Measurements from ENCODE around the gene GATA3.

GATA3 gene

DNA sequence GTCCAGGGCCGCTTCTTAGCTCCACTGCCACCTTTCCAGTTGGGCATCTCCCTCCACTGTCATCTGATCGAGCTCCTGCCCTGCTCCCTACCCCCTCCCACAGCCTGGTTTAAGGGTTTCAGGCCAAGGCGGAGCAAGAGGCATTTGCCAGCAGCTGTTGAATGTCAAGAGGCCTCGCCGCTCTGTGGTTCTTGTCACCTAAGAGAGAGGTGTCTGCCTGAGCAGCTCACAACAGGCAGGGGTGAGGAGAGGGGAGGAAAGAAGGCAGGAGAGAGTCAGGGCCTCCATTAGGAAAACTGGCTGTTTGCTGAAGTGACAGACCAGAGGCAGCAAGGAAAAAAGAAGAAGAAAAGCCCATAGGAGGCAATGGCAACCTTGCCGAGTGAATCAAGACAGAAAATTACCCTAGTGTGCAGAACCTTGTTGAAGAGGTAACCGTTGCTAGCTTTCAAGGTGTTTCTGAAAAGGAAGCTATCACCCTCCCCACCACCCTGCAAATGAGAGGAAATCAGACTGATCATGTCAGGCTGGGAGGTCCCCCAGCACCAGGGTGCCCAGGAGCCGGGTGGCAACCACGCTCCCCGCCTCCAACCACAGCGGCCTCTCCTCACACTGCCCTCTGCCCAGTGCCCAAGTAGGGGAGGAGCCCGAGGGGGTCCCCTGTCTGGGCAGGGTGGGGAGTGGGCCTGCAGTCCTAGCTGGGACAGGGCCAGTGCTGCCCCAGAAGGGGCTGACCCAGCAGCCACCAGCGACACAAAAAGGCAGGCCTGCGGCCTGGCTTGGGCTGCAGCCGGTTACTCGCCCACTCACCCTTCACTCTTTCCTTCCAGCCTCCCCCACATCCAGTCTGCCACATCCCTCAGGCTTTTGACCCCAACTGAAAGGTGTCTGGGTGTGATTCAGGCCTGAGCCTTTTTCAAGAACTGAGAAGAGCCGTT, 7.1 kb downstream of the GATA3 start:
- no peak for TF ChIP-seq CTCF (IDR thresholded peaks at IDR 0.05; ENCODE audit: control insufficient read depth, extremely low read depth, insufficient read depth)
- no peak overlapping the region for H3K4me3 ChIP-seq (ENCODE audit: low read depth, low read length)
- DNase-seq (ENCODE audit: low read depth) = no peak

DNA sequence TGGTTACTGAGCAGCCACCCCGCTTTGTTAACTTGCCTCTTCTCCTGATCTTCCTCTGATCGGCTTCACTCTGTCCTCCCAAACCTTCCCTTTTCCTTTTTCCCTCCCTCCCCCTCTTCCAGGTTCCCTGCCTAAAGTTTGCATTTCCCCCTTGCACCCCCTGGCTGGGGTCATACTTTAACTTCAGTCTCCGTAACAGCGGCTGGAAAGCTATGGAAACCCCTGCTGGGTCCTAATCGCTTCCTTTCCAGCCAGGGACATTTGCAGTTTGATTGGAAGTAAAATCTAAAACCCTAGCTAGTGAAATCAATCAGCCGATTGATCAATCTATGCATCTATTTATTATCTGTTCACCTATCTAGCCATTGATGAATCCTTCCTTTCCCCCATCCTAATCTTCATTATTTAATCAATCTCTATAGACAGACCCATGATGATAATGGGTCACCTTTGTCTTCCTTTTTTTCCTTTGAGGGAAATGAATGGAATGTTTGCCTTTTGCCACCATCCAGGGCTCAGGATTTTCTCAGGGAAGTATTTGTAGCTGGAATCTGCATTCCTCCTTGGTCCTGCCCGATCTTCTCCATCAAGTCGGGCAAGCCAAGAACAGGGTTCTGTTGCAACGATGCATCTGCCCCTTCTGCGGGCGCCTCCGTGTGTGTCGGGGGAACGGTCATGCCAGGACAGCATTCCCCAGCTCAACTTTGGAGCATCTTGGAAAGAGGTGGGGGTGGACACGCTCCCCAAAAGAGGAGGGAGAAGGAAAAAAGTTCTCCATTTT, 8.8 kb downstream of the GATA3 start:
- no peak for DNase-seq (ENCODE audit: low read depth)
- TF ChIP-seq CTCF (IDR thresholded peaks at IDR 0.05; ENCODE audit: control insufficient read depth, extremely low read depth, insufficient read depth) = no peak
- no peak overlapping the region for H3K4me3 ChIP-seq (ENCODE audit: low read depth, low read length)

GRCh38 chr10:8063935-8064334, 9.4 kb downstream of the GATA3 start:
- TF ChIP-seq CTCF (IDR thresholded peaks at IDR 0.05; ENCODE audit: control insufficient read depth, extremely low read depth, insufficient read depth) = no peak
- DNase-seq (ENCODE audit: low read depth) = no peak
- no peak overlapping the region for H3K4me3 ChIP-seq (ENCODE audit: low read depth, low read length)

GRCh38 chr10:8064436-8064835, 9.9 kb downstream of the GATA3 start:
- DNase-seq (ENCODE audit: low read depth) = no peak
- TF ChIP-seq CTCF (IDR thresholded peaks at IDR 0.05; ENCODE audit: control insufficient read depth, extremely low read depth, insufficient read depth) = no peak
- no peak overlapping the region for H3K4me3 ChIP-seq (ENCODE audit: low read depth, low read length)

DNA sequence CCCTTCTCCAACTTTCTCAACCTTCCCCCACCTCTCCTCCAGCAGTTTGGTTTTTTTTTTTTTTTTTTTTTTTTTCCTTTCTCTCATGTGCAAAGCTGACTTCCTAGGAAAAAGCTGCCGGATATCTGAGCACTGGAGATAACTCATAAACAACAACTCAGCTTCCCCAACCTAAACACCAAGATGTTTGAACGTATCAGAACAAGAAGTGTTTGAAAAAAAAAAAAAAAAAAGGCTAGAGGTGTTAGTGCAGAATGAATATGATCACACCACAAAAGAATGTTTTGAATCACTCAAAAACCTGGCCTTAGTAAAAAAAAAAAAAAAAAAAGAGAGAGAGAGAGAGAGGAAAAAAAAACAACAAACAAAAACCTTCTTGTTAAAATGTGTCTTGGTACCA, 11.2 kb downstream of the GATA3 start:
- no peak overlapping the region for H3K4me3 ChIP-seq (ENCODE audit: low read depth, low read length)
- TF ChIP-seq CTCF (IDR thresholded peaks at IDR 0.05; ENCODE audit: control insufficient read depth, extremely low read depth, insufficient read depth) = no peak
- no peak for DNase-seq (ENCODE audit: low read depth)

- DNase-seq (ENCODE audit: low read depth) = no peak
- TF ChIP-seq CTCF (IDR thresholded peaks at IDR 0.05; ENCODE audit: control insufficient read depth, extremely low read depth, insufficient read depth) = no peak
- H3K4me3 ChIP-seq (ENCODE audit: low read depth, low read length) = no peak overlapping the region
Observed at GRCh38 chr10:8066124-8066523, 11.6 kb downstream of the GATA3 start.
